Stimulated activated CD8-positive, alpha-beta memory T cell treated with anti-CD3 and anti-CD28 coated beads, Interleukin-15, amount 100 ng/mL, for 48 hours (primary cell): ENCODE data around the gene TNIP2.
"Not testable (repeated sequence)": the region's sequence is repeated elsewhere in the genome, so short reads cannot be mapped to it uniquely, and the experiment has no call there.

Experiments used
- DNase-seq, 2 donors: peaks; one replicate each; pipeline ENCODE4 v3.0.0-alpha.2; 2020; ENCODE audit warnings: low read depth in 2 of 2

The TNIP2 gene

GRCh38 chr4:2793586-2794485, 37.7 kb upstream of the TNIP2 start:
- peak in 1 of 2 donors; percentile 49 for DNase-seq

GRCh38 chr4:2792711-2793585, 36.8 kb upstream of the TNIP2 start, which contains the start of gene SH3BP2:
Gene SH3BP2, plus strand, starts transcription at chr4:2793085. Its CDS starts 27,533 bp downstream, at chr4:2820618.
- DNase-seq, result peak; percentile 52 to 70

GRCh38 chr4:2792396-2792710, 36.2 kb upstream of the TNIP2 start:
- no peak for DNase-seq

GRCh38 chr4:2791518-2792395, 35.6 kb upstream of the TNIP2 start:
- DNase-seq, result no peak

GRCh38 chr4:2790583-2791517, 34.7 kb upstream of the TNIP2 start:
- DNase-seq, result no peak

- no peak for DNase-seq
These were observed 33.9 kb upstream of the TNIP2 start for GRCh38 chr4:2789793-2790582.

- no peak for DNase-seq
These were observed 33.2 kb upstream of the TNIP2 start for GRCh38 chr4:2789351-2789750.

GRCh38 chr4:2788532-2789103, 32.5 kb upstream of the TNIP2 start:
- DNase-seq, result no peak

GRCh38 chr4:2788101-2788500, 32.0 kb upstream of the TNIP2 start:
- no peak for DNase-seq

- DNase-seq, result no peak
These were observed 31.3 kb upstream of the TNIP2 start for GRCh38 chr4:2787230-2788100.

GRCh38 chr4:2786794-2787229, 30.7 kb upstream of the TNIP2 start:
- no peak for DNase-seq

- peak; percentile 61 to 63 for DNase-seq
These were observed 30.1 kb upstream of the TNIP2 start for GRCh38 chr4:2786152-2786671.

GRCh38 chr4:2785613-2786012, 29.5 kb upstream of the TNIP2 start:
- DNase-seq, result no peak

- no peak for DNase-seq
These were observed 27.7 kb upstream of the TNIP2 start for GRCh38 chr4:2783790-2784189.

- DNase-seq, result no peak
These were observed 25.8 kb upstream of the TNIP2 start for GRCh38 chr4:2781911-2782310.

- not testable (repeated sequence) for DNase-seq
These were observed 24.5 kb upstream of the TNIP2 start for GRCh38 chr4:2780643-2781042.

- DNase-seq, result no peak
These were observed 15.1 kb upstream of the TNIP2 start for GRCh38 chr4:2771264-2771663.

- no peak for DNase-seq
These were observed 12.8 kb upstream of the TNIP2 start for GRCh38 chr4:2768921-2769336.
